ENCODE results near the gene DHDDS.

DHDDS gene

GRCh38 chr1:26459573-26460031, 27.5 kb downstream of the DHDDS start:
- DNase-seq (ENCODE audit: low read depth) = no peak
- no peak overlapping the region for H3K4me3 ChIP-seq (ENCODE audit: low read depth, low read length)
- no peak for TF ChIP-seq CTCF (IDR thresholded peaks at IDR 0.05; ENCODE audit: low read depth, low read length, missing control alignments)
- in situ Hi-C loops (cut with HindIII; ENCODE audit: low sequenced_read_pairs) = no loop called here

GRCh38 chr1:26468911-26469310, 36.8 kb downstream of the DHDDS start:
- in situ Hi-C loops (cut with HindIII; ENCODE audit: low sequenced_read_pairs) = no loop called here
- TF ChIP-seq CTCF (IDR thresholded peaks at IDR 0.05; ENCODE audit: low read depth, low read length, missing control alignments) = no peak
- DNase-seq (ENCODE audit: low read depth) = no peak
- no peak overlapping the region for H3K4me3 ChIP-seq (ENCODE audit: low read depth, low read length)

- DNase-seq (ENCODE audit: low read depth) = no peak
- TF ChIP-seq CTCF (IDR thresholded peaks at IDR 0.05; ENCODE audit: low read depth, low read length, missing control alignments) = no peak
- in situ Hi-C loops (cut with HindIII; ENCODE audit: low sequenced_read_pairs) = no loop called here
- H3K4me3 ChIP-seq (ENCODE audit: low read depth, low read length) = no peak overlapping the region
These were observed 37.4 kb downstream of the DHDDS start for GRCh38 chr1:26469558-26469957.

- no peak for DNase-seq (ENCODE audit: low read depth)
- peak overlapping the region; percentile 82 for H3K4me3 ChIP-seq (ENCODE audit: low read depth, low read length)
- TF ChIP-seq CTCF (IDR thresholded peaks at IDR 0.05; ENCODE audit: low read depth, low read length, missing control alignments) = no peak
- in situ Hi-C loops (cut with HindIII; ENCODE audit: low sequenced_read_pairs) = no loop called here
These were observed 38.9 kb downstream of the DHDDS start for GRCh38 chr1:26470878-26471497.

GRCh38 chr1:26471498-26472319, 39.6 kb downstream of the DHDDS start:
- TF ChIP-seq CTCF (IDR thresholded peaks at IDR 0.05; ENCODE audit: low read depth, low read length, missing control alignments) = no peak
- peak; percentile 23 for DNase-seq (ENCODE audit: low read depth)
- H3K4me3 ChIP-seq (ENCODE audit: low read depth, low read length) = peak overlapping the region; percentile 82
- in situ Hi-C loops (cut with HindIII; ENCODE audit: low sequenced_read_pairs) = no loop called here

GRCh38 chr1:26472320-26472900, 40.3 kb downstream of the DHDDS start, which contains the start of gene HMGN2:
TSS of gene HMGN2 (plus strand) at chr1:26472440. CDS start at chr1:26472613, 173 bp downstream.
- DNase-seq (ENCODE audit: low read depth) = peak; percentile 63
- in situ Hi-C loops (cut with HindIII; ENCODE audit: low sequenced_read_pairs) = no loop called here
- no peak for TF ChIP-seq CTCF (IDR thresholded peaks at IDR 0.05; ENCODE audit: low read depth, low read length, missing control alignments)
- peak within 1 kb of the TSS; percentile 82 for H3K4me3 ChIP-seq (ENCODE audit: low read depth, low read length)

All from astrocyte of the cerebellum (primary cell).